ENCODE data around the gene MTF2. TPM values are rescaled to one million over a fixed set of nuclear protein-coding genes. Genes with fewer than 3 reads are reported as not detected.

Gene MTF2
- polyA plus RNA-seq, 3 donors = 16.0 to 56.3 (median 32.5) TPM

GRCh38 chr1:93143769-93144168, 64.7 kb downstream of the MTF2 start:
- H3K4me3 ChIP-seq (replicated peaks in 1 of 3; ENCODE audit: low read depth in 2 of 3, low read length in 3 of 3) = no peak overlapping the region
- H3K79me2 ChIP-seq (ENCODE audit: insufficient read depth, low read length) = no peaks in the 10 kb centered on the region
- Mint-ChIP-seq H3K27me3 (ENCODE audit: low read depth in 3 of 3) (no peaks in the 10 kb centered on the region), H3K4me3 (no peak overlapping the region), H3K4me1 (no peaks in the 10 kb centered on the region), H3K36me3 (peaks cover 26 to 32% of the 10 kb centered on the region in 2 donors), H3K9me3 (no peaks in the 10 kb centered on the region), H3K27ac (no peak overlapping the region)
- H3K9me3 ChIP-seq (replicated peaks in 1 of 2; ENCODE audit: control insufficient read depth in 1 of 2, insufficient read depth in 1 of 2, low read length in 2 of 2) = no peaks in the 10 kb centered on the region
- intact Hi-C loops (cut with micrococcal nuclease) = no loop called here
- no peak overlapping the region for H3K9ac ChIP-seq (ENCODE audit: insufficient read depth, low read length, poor library complexity, severe bottlenecking)
- no peak overlapping the region for H3K27ac ChIP-seq (ENCODE audit: low read depth in 1 of 2, low read length in 2 of 2)
- no peaks in the 10 kb centered on the region for H3K4me1 ChIP-seq (ENCODE audit: control insufficient read depth in 1 of 2, insufficient read depth in 2 of 2, low read length in 2 of 2)
- TF ChIP-seq CTCF (IDR thresholded peaks at IDR 0.05) = no peak
- no peak overlapping the region for H3K4me2 ChIP-seq (replicated peaks; ENCODE audit: extremely low read depth, low read length, poor library complexity, severe bottlenecking)
- no peak overlapping the region for H2AFZ ChIP-seq (ENCODE audit: insufficient read depth, low read depth, low read length, poor library complexity, severe bottlenecking)
- peaks cover 18 to 42% of the 10 kb centered on the region in 2 donors for H3K36me3 ChIP-seq (replicated peaks in 1 of 2; ENCODE audit: control insufficient read depth in 1 of 2, insufficient read depth in 2 of 2, low read length in 2 of 2)
- no CpG with 5 or more reads among the region's 4 CpGs for WGBS (ENCODE audit: insufficient coverage)
- no peaks in the 10 kb centered on the region for H4K20me1 ChIP-seq (ENCODE audit: insufficient read depth, low read length)
- no peaks in the 10 kb centered on the region for H3K27me3 ChIP-seq (ENCODE audit: control insufficient read depth in 2 of 2, insufficient read depth in 2 of 2, low read length in 2 of 2)
- no peak for DNase-seq

- H3K4me3 ChIP-seq (replicated peaks in 1 of 3; ENCODE audit: low read depth in 2 of 3, low read length in 3 of 3) = no peak overlapping the region
- no peak for TF ChIP-seq CTCF (IDR thresholded peaks at IDR 0.05)
- no peak overlapping the region for H3K9ac ChIP-seq (ENCODE audit: insufficient read depth, low read length, poor library complexity, severe bottlenecking)
- H3K27me3 Mint-ChIP-seq (ENCODE audit: low read depth in 3 of 3) = no peaks in the 10 kb centered on the region
- H3K36me3 Mint-ChIP-seq = peaks cover 46 to 54% of the 10 kb centered on the region in 2 donors
- H3K27ac ChIP-seq (ENCODE audit: low read depth in 1 of 2, low read length in 2 of 2) = no peak overlapping the region
- peaks cover 45 to 61% of the 10 kb centered on the region in 2 donors for H3K36me3 ChIP-seq (replicated peaks in 1 of 2; ENCODE audit: control insufficient read depth in 1 of 2, insufficient read depth in 2 of 2, low read length in 2 of 2)
- no peaks in the 10 kb centered on the region for H3K4me1 Mint-ChIP-seq
- H3K79me2 ChIP-seq (ENCODE audit: insufficient read depth, low read length) = no peaks in the 10 kb centered on the region
- H2AFZ ChIP-seq (ENCODE audit: insufficient read depth, low read depth, low read length, poor library complexity, severe bottlenecking) = no peak overlapping the region
- DNase-seq = no peak
- H3K4me3 Mint-ChIP-seq = no peak overlapping the region
- H3K27ac Mint-ChIP-seq = no peak overlapping the region
- H3K27me3 ChIP-seq (ENCODE audit: control insufficient read depth in 2 of 2, insufficient read depth in 2 of 2, low read length in 2 of 2) = no peaks in the 10 kb centered on the region
- WGBS (ENCODE audit: insufficient coverage) = 83% methylated on average over 6 of the region's 7 CpGs
- no peaks in the 10 kb centered on the region for H3K4me1 ChIP-seq (ENCODE audit: control insufficient read depth in 1 of 2, insufficient read depth in 2 of 2, low read length in 2 of 2)
- no peaks in the 10 kb centered on the region for H3K9me3 ChIP-seq (replicated peaks in 1 of 2; ENCODE audit: control insufficient read depth in 1 of 2, insufficient read depth in 1 of 2, low read length in 2 of 2)
- no peaks in the 10 kb centered on the region for H3K9me3 Mint-ChIP-seq
- intact Hi-C loops (cut with micrococcal nuclease) = no loop called here
- H3K4me2 ChIP-seq (replicated peaks; ENCODE audit: extremely low read depth, low read length, poor library complexity, severe bottlenecking) = no peak overlapping the region
- peaks cover 21% of the 10 kb centered on the region for H4K20me1 ChIP-seq (ENCODE audit: insufficient read depth, low read length)
Measured at GRCh38 chr1:93148001-93148400, 68.9 kb downstream of the MTF2 start.
